Common myeloid progenitor, CD34-positive (primary cell): ENCODE data around the gene CARD10.

Source experiments
- CTCF ChIA-PET: fragments of 350-600 bp; sonication (Branson Sonifier 250); formaldehyde crosslinking; loops from one replicate; lab custom pipeline; 2021; ENCODE audit warnings: antibody characterized with exemption; lab: Charles Lee
- POLR2A ChIA-PET: fragments of 350-600 bp; sonication (Branson Sonifier 250); formaldehyde crosslinking; loops from one replicate; lab custom pipeline; 2021; ENCODE audit warnings: antibody characterized with exemption; lab: Charles Lee
- DNase-seq, 3 donors: peaks; one replicate each; pipeline versions ENCODE4 v3.0.0 to v3.0.0-alpha.2; 2013
- H3K27ac ChIP-seq, 2 experiments: 1 replicate in 1 of 2; 2 replicates in 1 of 2; pipeline ENCODE4 v1.7.0; 2013; ENCODE audit warnings: inconsistent platforms in 2 of 2, low read length in 2 of 2, mild to moderate bottlenecking in 2 of 2, low read depth in 1 of 2, moderate library complexity in 1 of 2; ENCODE audit not compliant: severe bottlenecking in 2 of 2, insufficient read depth in 1 of 2, poor library complexity in 1 of 2
- H3K27me3 ChIP-seq, 5 experiments: replicated peaks in 2 of 5; 1 replicate in 3 of 5; 2 replicates in 2 of 5; pipeline versions ENCODE4 v1.6.1 to v1.7.0; 2013; ENCODE audit warnings: low read length in 4 of 5, mild to moderate bottlenecking in 2 of 5, moderate library complexity in 2 of 5, inconsistent platforms in 1 of 5; ENCODE audit not compliant: insufficient read depth in 5 of 5, control insufficient read depth in 4 of 5
- H3K36me3 ChIP-seq, 4 experiments: 1 replicate in 2 of 4; 2 replicates in 2 of 4; pipeline versions ENCODE4 v1.6.1 to v1.7.0; 2013; ENCODE audit warnings: low read length in 3 of 4, control low read depth in 1 of 4, mild to moderate bottlenecking in 1 of 4; ENCODE audit not compliant: control insufficient read depth in 4 of 4, insufficient read depth in 4 of 4
- H3K4me1 ChIP-seq, 4 experiments: 1 replicate in 3 of 4; 2 replicates in 1 of 4; pipeline versions ENCODE4 v1.6.1 to v1.7.1; 2013; ENCODE audit warnings: low read length in 3 of 4, mild to moderate bottlenecking in 3 of 4, control low read depth in 1 of 4, inconsistent platforms in 1 of 4, moderate library complexity in 1 of 4; ENCODE audit not compliant: control insufficient read depth in 4 of 4, insufficient read depth in 4 of 4; ENCODE audit errors: control extremely low read depth in 1 of 4
- H3K4me3 ChIP-seq, 7 experiments: 1 replicate in 4 of 7; 2 replicates in 3 of 7; pipeline versions ENCODE4 v1.5.1 to v1.7.0; 2013; ENCODE audit warnings: mild to moderate bottlenecking in 7 of 7, low read length in 6 of 7, moderate library complexity in 6 of 7, inconsistent platforms in 2 of 7, low read depth in 2 of 7, control low read depth in 1 of 7; ENCODE audit not compliant: insufficient read depth in 4 of 7, control insufficient read depth in 1 of 7; ENCODE audit errors: extremely low read depth in 1 of 7
- H3K9me3 ChIP-seq, 5 experiments: 1 replicate in 4 of 5; 2 replicates in 1 of 5; pipeline versions ENCODE4 v1.6.1 to v1.7.1; 2013; ENCODE audit warnings: low read length in 4 of 5, mild to moderate bottlenecking in 2 of 5, inconsistent platforms in 1 of 5, low read depth in 1 of 5, moderate library complexity in 1 of 5; ENCODE audit not compliant: control insufficient read depth in 4 of 5, insufficient read depth in 2 of 5; ENCODE audit errors: control extremely low read depth in 1 of 5
- WGBS: methylation state at CpG from one replicate; pipeline ENCODE4 v1.1.5; 2013; ENCODE audit not compliant: insufficient coverage; 5-methylcytosine and 5-hydroxymethylcytosine counted together

The CARD10 gene

GRCh38 chr22:37560608-37561211, 41.5 kb upstream of the CARD10 start:
- Histone ChIP-seq H3K27me3 (peaks cover 3 to 69% (median 21%) of the 10 kb centered on the region in 5 experiments), H3K9me3 (no peaks in the 10 kb centered on the region), H3K36me3 (no peaks in the 10 kb centered on the region), H3K4me3 (peak overlapping the region in 4 of 7 experiments; percentile 36 to 60 (median 51)), H3K4me1 (peaks cover 2 to 33% (median 22%) of the 10 kb centered on the region in 4 experiments), H3K27ac (peak overlapping the region in 1 of 2 experiments; percentile 49)
- ChIA-PET POLR2A (interaction anchor here (1.0 kb wide), 1 partner anchor 13 kb away, joined by 3 read pairs; no protein-coding TSS in a partner anchor), CTCF (interaction anchor here (1.0 to 22.0 kb wide), 7 partner anchors 15 to 91 kb away, joined by 3 to 515 read pairs (median 6); partner anchors contain the start of gene GGA1)
- DNase-seq = no peak
- under 1% methylated on average over 55 of the region's 72 CpGs for WGBS

GRCh38 chr22:37559901-37560607, 40.8 kb upstream of the CARD10 start, which contains the start of gene CDC42EP1:
CDC42EP1 (plus strand) TSS chr22:37560480; CDS start chr22:37566350, 5,870 bp downstream.
- 3% methylated on average over 51 of the region's 76 CpGs for WGBS
- ChIA-PET POLR2A (interaction anchor here (1.0 kb wide), 1 partner anchor 12 kb away, joined by 3 read pairs; no protein-coding TSS in a partner anchor), CTCF (interaction anchor here (2.0 to 22.0 kb wide), 2 partner anchors 15 to 38 kb away, joined by 6 to 515 read pairs; no protein-coding TSS in a partner anchor)
- H3K27ac ChIP-seq = peak within 1 kb of the TSS in 1 of 2 experiments; percentile 49
- peak within 1 kb of the TSS in 4 of 7 experiments; percentile 36 to 60 (median 51) for H3K4me3 ChIP-seq
- no peaks in the 10 kb centered on the region for H3K9me3 ChIP-seq
- H3K36me3 ChIP-seq = no peaks in the 10 kb centered on the region
- DNase-seq = no peak
- H3K27me3 ChIP-seq = peaks cover 3 to 70% (median 25%) of the 10 kb centered on the region in 5 experiments
- H3K4me1 ChIP-seq = peaks cover 0 to 31% (median 20%) of the 10 kb centered on the region in 4 experiments

- WGBS = 84% methylated on average over 2 of the region's 6 CpGs
- CTCF ChIA-PET = interaction anchor here (5.1 to 22.0 kb wide), 2 partner anchors 7 to 14 kb away, joined by 33 to 515 read pairs; no protein-coding TSS in a partner anchor
- no peak for DNase-seq
- Histone ChIP-seq H3K9me3 (no peaks in the 10 kb centered on the region), H3K27me3 (peaks cover 3 to 74% (median 26%) of the 10 kb centered on the region in 5 experiments), H3K27ac (no peak overlapping the region), H3K4me3 (no peak overlapping the region), H3K4me1 (peaks cover 0 to 31% (median 20%) of the 10 kb centered on the region in 4 experiments), H3K36me3 (no peaks in the 10 kb centered on the region)
- POLR2A ChIA-PET = interaction anchor here (1.0 kb wide), 1 partner anchor 12 kb away, joined by 3 read pairs; no protein-coding TSS in a partner anchor
Measured at GRCh38 chr22:37559521-37559900, 40.3 kb upstream of the CARD10 start.

- DNase-seq = no peak
- POLR2A ChIA-PET = interaction anchor here (0.9 to 1.1 kb wide), 2 partner anchors 12 to 19 kb away, joined by 3 to 5 read pairs; no protein-coding TSS in a partner anchor
- Histone ChIP-seq H3K9me3 (no peaks in the 10 kb centered on the region), H3K27ac (no peak overlapping the region), H3K4me1 (peaks cover 0 to 28% (median 20%) of the 10 kb centered on the region in 4 experiments), H3K36me3 (no peaks in the 10 kb centered on the region), H3K27me3 (peaks cover 3 to 71% (median 23%) of the 10 kb centered on the region in 5 experiments), H3K4me3 (no peak overlapping the region)
- WGBS = 91% methylated on average over 6 of the region's 7 CpGs
- CTCF ChIA-PET = interaction anchor here (1.5 to 22.0 kb wide), 4 partner anchors 8 to 34 kb away, joined by 4 to 515 read pairs (median 20); no protein-coding TSS in a partner anchor
Measured at GRCh38 chr22:37558815-37559214, 39.6 kb upstream of the CARD10 start.

- CTCF ChIA-PET = interaction anchor here (0.7 to 22.0 kb wide), 8 partner anchors 9 to 51 kb away, joined by 3 to 515 read pairs (median 4); partner anchors contain the start of gene GGA1
- Histone ChIP-seq H3K36me3 (no peaks in the 10 kb centered on the region), H3K27me3 (peaks cover 3 to 59% (median 23%) of the 10 kb centered on the region in 5 experiments), H3K27ac (no peak overlapping the region), H3K9me3 (no peaks in the 10 kb centered on the region), H3K4me1 (peaks cover 0 to 28% (median 20%) of the 10 kb centered on the region in 4 experiments), H3K4me3 (no peak overlapping the region)
- POLR2A ChIA-PET = interaction anchor here (1.1 kb wide), 1 partner anchor 13 kb away, joined by 3 read pairs; no protein-coding TSS in a partner anchor
- 84% methylated on average over 6 of the region's 7 CpGs for WGBS
- DNase-seq = no peak
Measured at GRCh38 chr22:37557321-37558001, 38.2 kb upstream of the CARD10 start.

GRCh38 chr22:37556710-37557109, 37.5 kb upstream of the CARD10 start:
- POLR2A ChIA-PET = no interaction called here
- H3K9me3 ChIP-seq = no peaks in the 10 kb centered on the region
- DNase-seq = peak in 2 of 3 donors; percentile 36 to 43
- WGBS = 0% methylated on average over 5 of the region's 5 CpGs
- peaks cover 3 to 54% (median 26%) of the 10 kb centered on the region in 5 experiments for H3K27me3 ChIP-seq
- H3K27ac ChIP-seq = no peak overlapping the region
- no peaks in the 10 kb centered on the region for H3K36me3 ChIP-seq
- no peak overlapping the region for H3K4me3 ChIP-seq
- H3K4me1 ChIP-seq = peaks cover 0 to 22% (median 17%) of the 10 kb centered on the region in 4 experiments
- CTCF ChIA-PET = interaction anchor here (0.7 to 22.0 kb wide), 5 partner anchors 10 to 50 kb away, joined by 3 to 515 read pairs (median 5); no protein-coding TSS in a partner anchor
